PC-3 (cell line): ENCODE data around the gene ELN. TPM values are rescaled to one million over a fixed set of nuclear protein-coding genes. Genes with fewer than 3 reads are reported as not detected.

Experiments
- ATAC-seq: fragments of 200-7000 bp; cut with Tn5 transposase; 2 replicates; pipeline ENCODE4 v1.9.1; 2020; ENCODE audit warnings: mild to moderate bottlenecking, moderate library complexity
- BruUV-seq: library from RNA; stranded (reverse); fragments of 400-500 nt; replicated peaks from 2 replicates; lab custom pipeline; 2021; lab: Mats Ljungman, UMichigan
- CTCF ChIA-PET: fragments of 300-600 bp; sonication (Branson Sonifier 250); formaldehyde crosslinking; loops from one replicate; lab custom pipeline; 2022; ENCODE audit warnings: antibody characterized with exemption; lab: Charles Lee
- POLR2A ChIA-PET: fragments of 300-600 bp; sonication (Branson Sonifier 250); formaldehyde crosslinking; loops from one replicate; lab custom pipeline; 2022; ENCODE audit warnings: antibody characterized with exemption; ENCODE audit not compliant: unreplicated experiment; lab: Charles Lee
- DNase-seq: peaks from one replicate; pipeline ENCODE4 v3.0.0-alpha.2; 2015
- H2AFZ ChIP-seq: fragments of 300-600 bp; sonication (generic); 2 replicates; pipeline ENCODE4 v1.6.0; 2016; ENCODE audit warnings: antibody characterized with exemption, low read length
- H3F3A ChIP-seq: fragments of 300-600 bp; sonication (generic); one replicate; pipeline ENCODE4 v1.6.0; 2017; ENCODE audit warnings: antibody characterized with exemption, low read length, control low read depth, mild to moderate bottlenecking; ENCODE audit not compliant: unreplicated experiment
- H3K27ac ChIP-seq: fragments of 300-600 bp; sonication (generic); 2 replicates; pipeline ENCODE4 v1.5.1; 2016; ENCODE audit warnings: mild to moderate bottlenecking, low read length
- H3K27me3 ChIP-seq: fragments of 300-600 bp; sonication (generic); 2 replicates; pipeline ENCODE4 v1.6.1; 2016; ENCODE audit warnings: low read length, mixed read lengths
- H3K36me3 ChIP-seq: fragments of 300-600 bp; sonication (generic); 2 replicates; pipeline ENCODE4 v1.6.1; 2016; ENCODE audit warnings: low read depth, mixed run types, low read length, mixed read lengths
- H3K4me1 ChIP-seq: fragments of 300-600 bp; sonication (generic); 2 replicates; pipeline ENCODE4 v1.5.1; 2016; ENCODE audit warnings: low read length; ENCODE audit not compliant: insufficient read depth
- H3K4me2 ChIP-seq: fragments of 300-600 bp; sonication (generic); 2 replicates; pipeline ENCODE4 v1.6.0; 2016; ENCODE audit warnings: low read length
- H3K4me3 ChIP-seq: fragments of 300-600 bp; sonication (generic); 2 replicates; pipeline ENCODE4 v1.5.1; 2016; ENCODE audit warnings: mild to moderate bottlenecking, low read length, mixed read lengths
- H3K79me2 ChIP-seq: fragments of 300-600 bp; sonication (generic); 2 replicates; pipeline ENCODE4 v1.6.1; 2017; ENCODE audit warnings: low read length, mixed read lengths
- H3K9ac ChIP-seq: fragments of 300-600 bp; sonication (generic); 2 replicates; pipeline ENCODE4 v1.6.0; 2016; ENCODE audit warnings: mild to moderate bottlenecking, low read length
- H3K9me2 ChIP-seq: fragments of 300-600 bp; sonication (generic); replicated peaks from 2 replicates; pipeline ENCODE4 v1.6.1; 2016; ENCODE audit warnings: mixed run types, low read length, mixed read lengths
- H3K9me3 ChIP-seq: fragments of 300-600 bp; sonication (generic); 2 replicates; pipeline ENCODE4 v1.6.1; 2016; ENCODE audit warnings: low read length, mixed read lengths
- H4K20me1 ChIP-seq: fragments of 300-600 bp; sonication (generic); 2 replicates; pipeline ENCODE4 v1.6.1; 2016; ENCODE audit warnings: low read length, mixed read lengths
- EZH2 ChIP-seq: fragments of 300-600 bp; sonication (generic); IDR thresholded peaks from one replicate; pipeline ENCODE4 v1.6.1; 2017; ENCODE audit warnings: antibody characterized with exemption, mild to moderate bottlenecking, low read length; ENCODE audit not compliant: unreplicated experiment
- EZH2phosphoT487 ChIP-seq: fragments of 300-600 bp; sonication (generic); IDR thresholded peaks from 2 replicates; pipeline ENCODE4 v1.6.1; 2018; ENCODE audit warnings: mild to moderate bottlenecking, antibody characterized with exemption, low read length, borderline replicate concordance
- intact Hi-C: fragments of 100-400 bp; cut with micrococcal nuclease; formaldehyde crosslinking; loops from 2 replicates; pipeline ENCODE4 v1.9.0; 2023
- total RNA-seq: library from RNA; depleted of rRNA; stranded (reverse); fragments of >200 nt; gene quantifications from 2 replicates; pipeline ENCODE4 v1.2.3, GENCODE V29; 2014
- TF ChIP-seq, protein P1 (sequence below): fragments of 300-600 bp; sonication (generic); conservative IDR thresholded peaks from 2 replicates; pipeline ENCODE4 v1.5.1; 2017; ENCODE audit warnings: antibody characterized with exemption, low read depth, mild to moderate bottlenecking, low read length

The ELN gene
- total RNA-seq, 1 experiment from 2014 or later = 0.07 TPM

DNA sequence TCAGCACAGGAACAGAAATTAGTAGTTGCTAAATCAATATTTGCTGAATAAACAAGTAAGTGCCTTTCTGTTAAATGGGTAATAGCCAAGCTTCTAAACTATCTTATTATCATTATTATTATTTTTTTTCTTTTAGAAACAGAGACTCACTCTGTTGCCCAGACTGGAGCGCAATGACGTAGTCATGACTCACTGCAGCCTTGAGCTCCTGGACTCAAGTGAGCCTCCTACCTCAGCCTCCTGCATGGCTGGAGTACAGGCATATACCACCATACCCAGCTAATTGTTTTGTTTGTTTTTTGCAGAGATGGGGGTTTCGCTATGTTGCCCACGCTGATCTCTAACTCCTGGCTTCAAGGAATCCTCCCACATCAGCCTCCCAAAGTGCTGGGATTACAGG, 12.3 kb upstream of the ELN start:
- no peaks in the 10 kb centered on the region for H4K20me1 ChIP-seq
- no peaks in the 10 kb centered on the region for H3K9me2 ChIP-seq
- intact Hi-C loops = no loop called here
- no peaks in the 10 kb centered on the region for H3F3A ChIP-seq
- H3K36me3 ChIP-seq = no peaks in the 10 kb centered on the region
- TF ChIP-seq EZH2phosphoT487 = no peak
- TF ChIP-seq EZH2 = no peak
- TF ChIP-seq, protein P1, sequence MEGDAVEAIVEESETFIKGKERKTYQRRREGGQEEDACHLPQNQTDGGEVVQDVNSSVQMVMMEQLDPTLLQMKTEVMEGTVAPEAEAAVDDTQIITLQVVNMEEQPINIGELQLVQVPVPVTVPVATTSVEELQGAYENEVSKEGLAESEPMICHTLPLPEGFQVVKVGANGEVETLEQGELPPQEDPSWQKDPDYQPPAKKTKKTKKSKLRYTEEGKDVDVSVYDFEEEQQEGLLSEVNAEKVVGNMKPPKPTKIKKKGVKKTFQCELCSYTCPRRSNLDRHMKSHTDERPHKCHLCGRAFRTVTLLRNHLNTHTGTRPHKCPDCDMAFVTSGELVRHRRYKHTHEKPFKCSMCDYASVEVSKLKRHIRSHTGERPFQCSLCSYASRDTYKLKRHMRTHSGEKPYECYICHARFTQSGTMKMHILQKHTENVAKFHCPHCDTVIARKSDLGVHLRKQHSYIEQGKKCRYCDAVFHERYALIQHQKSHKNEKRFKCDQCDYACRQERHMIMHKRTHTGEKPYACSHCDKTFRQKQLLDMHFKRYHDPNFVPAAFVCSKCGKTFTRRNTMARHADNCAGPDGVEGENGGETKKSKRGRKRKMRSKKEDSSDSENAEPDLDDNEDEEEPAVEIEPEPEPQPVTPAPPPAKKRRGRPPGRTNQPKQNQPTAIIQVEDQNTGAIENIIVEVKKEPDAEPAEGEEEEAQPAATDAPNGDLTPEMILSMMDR = no peak
- H3K4me3 ChIP-seq = no peak overlapping the region
- DNase-seq = peak; percentile 60
- no peak overlapping the region for H2AFZ ChIP-seq
- CTCF ChIA-PET = interaction anchor here (0.7 to 2.1 kb wide), 2 partner anchors 11 to 191 kb away, joined by 4 to 8 read pairs; no protein-coding TSS in a partner anchor
- POLR2A ChIA-PET = no interaction called here
- no peaks in the 10 kb centered on the region for H3K9me3 ChIP-seq
- no peaks in the 10 kb centered on the region for H3K4me1 ChIP-seq
- no peak overlapping the region for H3K9ac ChIP-seq
- H3K27ac ChIP-seq = no peak overlapping the region
- BruUV-seq = no TSS peak
- no peaks in the 10 kb centered on the region for H3K27me3 ChIP-seq
- no peaks in the 10 kb centered on the region for H3K79me2 ChIP-seq
- no peak overlapping the region for H3K4me2 ChIP-seq
- peak; percentile 58 for ATAC-seq

DNA sequence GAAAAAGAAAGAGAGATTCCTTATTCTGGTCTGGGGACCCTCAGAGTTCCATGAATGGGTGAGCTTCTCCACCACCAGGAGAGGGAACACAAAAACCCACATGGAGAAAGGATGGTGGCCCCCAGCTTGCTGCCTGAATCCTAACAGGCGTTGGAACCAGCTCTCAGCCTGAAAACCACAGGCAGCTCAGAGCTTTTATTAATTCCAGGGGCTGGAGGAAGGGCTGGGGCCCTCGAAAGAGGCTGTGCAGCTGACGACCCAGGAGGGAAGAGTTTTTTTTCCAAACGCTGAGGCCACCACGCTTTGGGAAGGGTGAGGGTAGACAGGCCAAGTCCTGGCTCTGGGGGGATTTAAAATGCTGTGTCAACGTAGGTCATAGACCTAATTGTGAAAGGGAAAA, 10.8 kb upstream of the ELN start:
- BruUV-seq = no TSS peak
- H3K9ac ChIP-seq = no peak overlapping the region
- no peak for DNase-seq
- no peaks in the 10 kb centered on the region for H3F3A ChIP-seq
- no peak for TF ChIP-seq EZH2phosphoT487
- TF ChIP-seq EZH2 = no peak
- TF ChIP-seq, protein P1 = no peak
- H2AFZ ChIP-seq = no peak overlapping the region
- no peaks in the 10 kb centered on the region for H3K9me2 ChIP-seq
- H3K4me3 ChIP-seq = no peak overlapping the region
- no peaks in the 10 kb centered on the region for H3K79me2 ChIP-seq
- no peaks in the 10 kb centered on the region for H3K36me3 ChIP-seq
- intact Hi-C loops = no loop called here
- no peak overlapping the region for H3K27ac ChIP-seq
- no peaks in the 10 kb centered on the region for H3K4me1 ChIP-seq
- no peak overlapping the region for H3K4me2 ChIP-seq
- no peaks in the 10 kb centered on the region for H3K9me3 ChIP-seq
- H4K20me1 ChIP-seq = no peaks in the 10 kb centered on the region
- POLR2A ChIA-PET = no interaction called here
- no peaks in the 10 kb centered on the region for H3K27me3 ChIP-seq
- ATAC-seq = no peak
- CTCF ChIA-PET = interaction anchor here (2.1 kb wide), 1 partner anchor 10 kb away, joined by 8 read pairs; no protein-coding TSS in a partner anchor

DNA sequence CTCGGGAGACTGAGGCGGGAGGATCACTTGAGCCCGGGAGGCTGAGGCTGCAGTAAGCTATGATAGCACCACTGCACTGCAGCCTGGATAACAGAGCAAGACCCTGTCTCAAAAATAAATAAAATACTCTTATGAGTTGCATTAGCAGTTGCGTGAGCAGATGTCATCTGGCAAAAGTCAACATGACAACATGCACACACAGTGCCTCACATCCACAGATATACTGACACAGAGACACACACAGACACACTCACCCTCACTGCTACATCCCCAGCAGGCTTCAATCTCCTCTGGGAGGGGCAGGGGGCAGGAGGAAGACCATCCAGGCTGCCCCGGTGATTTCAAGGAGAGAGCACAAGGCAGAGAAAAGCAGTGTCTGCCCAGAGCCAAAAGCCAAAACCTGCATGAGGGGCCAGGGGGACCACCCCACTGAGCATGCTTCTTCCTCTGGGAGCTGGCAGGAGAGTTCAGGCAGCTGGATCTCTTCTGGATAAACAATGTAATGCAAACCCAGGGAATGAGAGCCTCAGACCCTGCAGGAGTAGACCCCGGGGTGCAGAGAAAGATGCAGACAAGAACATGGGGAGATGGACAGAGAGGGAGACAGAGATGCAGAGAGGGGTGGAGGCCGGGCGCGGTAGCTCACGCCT, 9.6 kb upstream of the ELN start:
- CTCF ChIA-PET = no interaction called here
- H2AFZ ChIP-seq = no peak overlapping the region
- H3K9me2 ChIP-seq = no peaks in the 10 kb centered on the region
- H3K9me3 ChIP-seq = no peaks in the 10 kb centered on the region
- no peak overlapping the region for H3K27ac ChIP-seq
- intact Hi-C loops = no loop called here
- no peaks in the 10 kb centered on the region for H3K79me2 ChIP-seq
- H3K4me3 ChIP-seq = no peak overlapping the region
- POLR2A ChIA-PET = no interaction called here
- ATAC-seq (no peak), DNase-seq (no peak)
- peaks cover 10% of the 10 kb centered on the region for H3K4me1 ChIP-seq
- no peak overlapping the region for H3K4me2 ChIP-seq
- no peaks in the 10 kb centered on the region for H3K36me3 ChIP-seq
- no peaks in the 10 kb centered on the region for H3F3A ChIP-seq
- no peaks in the 10 kb centered on the region for H3K27me3 ChIP-seq
- no TSS peak for BruUV-seq
- no peak overlapping the region for H3K9ac ChIP-seq
- TF ChIP-seq, protein P1 = no peak
- TF ChIP-seq EZH2 (no peak), EZH2phosphoT487 (no peak)
- H4K20me1 ChIP-seq = no peaks in the 10 kb centered on the region
